Vagina (tissue), 2 donors: ENCODE measurements around the gene SLC22A3. TPM values are rescaled to one million over a fixed set of nuclear protein-coding genes. Genes with fewer than 3 reads are reported as not detected.
A peak's percentile ranks its signal among the peaks of the same experiment; 100 is the strongest.

ENCODE experiments used
- DNase-seq, 2 donors: peaks; one replicate each; pipeline ENCODE4 v3.0.0-alpha.2; 2017; ENCODE audit errors: extremely low spot score in 2 of 2
- H3K27ac ChIP-seq: fragments of 200-600 bp; sonication (generic); one replicate; pipeline ENCODE4 v1.5.1; 2019
- H3K27me3 ChIP-seq: fragments of 200-600 bp; sonication (generic); one replicate; pipeline ENCODE4 v1.5.1; 2019
- H3K36me3 ChIP-seq, 2 donors: fragments of 200-600 bp; sonication (generic); one replicate each; pipeline ENCODE4 v1.5.1; 2017 to 2019
- H3K4me1 ChIP-seq: fragments of 200-600 bp; sonication (generic); one replicate; pipeline ENCODE4 v1.5.1; 2019
- H3K4me3 ChIP-seq, 2 donors: fragments of 200-600 bp; sonication (generic); 1 replicate in 1 of 2; 2 replicates in 1 of 2; pipeline ENCODE4 v1.5.1; 2016 to 2019
- H3K9me3 ChIP-seq: fragments of 200-600 bp; sonication (generic); one replicate; pipeline ENCODE4 v1.5.1; 2019
- POLR2A ChIP-seq, 2 donors: fragments of 450-650 bp; IDR thresholded peaks; one replicate each; pipeline ENCODE4 v1.6.1; 2017; ENCODE audit warnings: antibody characterized with exemption in 2 of 2, mild to moderate bottlenecking in 2 of 2, moderate library complexity in 2 of 2
- POLR2AphosphoS5 ChIP-seq, 2 donors: sonication (generic); formaldehyde crosslinking; IDR thresholded peaks; one replicate each; pipeline ENCODE4 v1.9.0; 2017; ENCODE audit warnings: antibody characterized with exemption in 2 of 2, mild to moderate bottlenecking in 2 of 2, low read depth in 1 of 2; ENCODE audit not compliant: insufficient read depth in 1 of 2
- intact Hi-C: fragments of 100-400 bp; cut with DNase I; formaldehyde crosslinking; loops from one replicate; pipeline ENCODE4 v1.15.1; 2023
- total RNA-seq: library from RNA; depleted of rRNA; stranded (reverse); fragments of >200 nt; gene quantifications from one replicate; pipeline ENCODE4 v1.2.3, GENCODE V29; 2016
- TF ChIP-seq, protein P1 (sequence below), 3 experiments: fragments of 450-650 bp in 2 of 3; fragments of 200-600 bp in 1 of 3; sonication (generic) in 1 of 3; IDR thresholded peaks; one replicate each; pipeline ENCODE4 v1.5.1; 2017 to 2019; ENCODE audit warnings: antibody characterized with exemption in 3 of 3, mild to moderate bottlenecking in 2 of 3, moderate library complexity in 2 of 3

The SLC22A3 gene
- total RNA-seq, 1 donor from 2014 or later = 16.5 TPM

DNA sequence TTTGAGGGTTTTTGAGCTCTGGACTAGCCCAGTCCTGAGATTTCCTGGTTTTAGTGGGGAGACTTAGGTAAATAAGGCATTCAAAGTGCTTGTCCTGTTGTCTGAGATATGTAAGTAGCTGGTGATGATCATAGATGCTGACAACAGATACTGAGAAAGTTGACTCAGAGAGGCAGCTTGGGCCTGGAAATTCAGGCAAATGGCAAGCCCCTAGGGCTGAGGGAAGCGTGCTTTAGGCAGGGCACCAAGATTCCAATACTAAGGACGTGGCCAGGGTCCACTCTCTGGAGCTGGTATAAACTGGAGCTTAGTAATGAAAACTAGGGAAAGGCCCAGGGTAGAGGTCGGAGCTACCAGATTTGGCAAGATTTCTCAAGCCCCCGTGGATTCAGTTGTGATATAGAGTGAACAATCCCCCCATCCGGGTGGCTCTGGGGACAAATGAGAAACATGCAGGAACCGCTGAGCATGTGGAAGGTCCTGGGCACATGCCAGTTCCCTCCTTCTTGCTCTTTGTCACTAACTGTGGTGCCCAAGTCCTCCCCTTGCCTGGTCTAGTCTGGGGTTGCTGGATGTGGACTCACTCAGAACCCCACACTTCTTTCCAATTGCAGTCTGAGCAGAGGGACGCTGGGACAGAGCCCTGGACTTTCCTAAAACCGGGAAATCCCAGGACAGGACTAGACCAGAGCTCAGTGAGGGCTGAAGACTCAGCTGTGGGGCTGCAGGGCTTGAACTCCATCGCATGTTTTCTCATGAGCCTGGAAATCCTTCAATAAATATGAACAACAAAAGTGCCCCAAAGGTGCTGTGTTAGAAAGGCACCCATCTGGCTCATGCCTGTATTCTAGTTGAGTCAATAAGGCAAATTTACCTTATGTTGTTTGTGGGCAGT is 10.3 kb downstream of the SLC22A3 start:
- DNase-seq = no peak
- TF ChIP-seq POLR2AphosphoS5 (IDR thresholded peaks at IDR 0.05; ENCODE audit: insufficient read depth in 1 of 2, low read depth in 1 of 2) (no peak), POLR2A (IDR thresholded peaks at IDR 0.05) (no peak)
- TF ChIP-seq, protein P1, sequence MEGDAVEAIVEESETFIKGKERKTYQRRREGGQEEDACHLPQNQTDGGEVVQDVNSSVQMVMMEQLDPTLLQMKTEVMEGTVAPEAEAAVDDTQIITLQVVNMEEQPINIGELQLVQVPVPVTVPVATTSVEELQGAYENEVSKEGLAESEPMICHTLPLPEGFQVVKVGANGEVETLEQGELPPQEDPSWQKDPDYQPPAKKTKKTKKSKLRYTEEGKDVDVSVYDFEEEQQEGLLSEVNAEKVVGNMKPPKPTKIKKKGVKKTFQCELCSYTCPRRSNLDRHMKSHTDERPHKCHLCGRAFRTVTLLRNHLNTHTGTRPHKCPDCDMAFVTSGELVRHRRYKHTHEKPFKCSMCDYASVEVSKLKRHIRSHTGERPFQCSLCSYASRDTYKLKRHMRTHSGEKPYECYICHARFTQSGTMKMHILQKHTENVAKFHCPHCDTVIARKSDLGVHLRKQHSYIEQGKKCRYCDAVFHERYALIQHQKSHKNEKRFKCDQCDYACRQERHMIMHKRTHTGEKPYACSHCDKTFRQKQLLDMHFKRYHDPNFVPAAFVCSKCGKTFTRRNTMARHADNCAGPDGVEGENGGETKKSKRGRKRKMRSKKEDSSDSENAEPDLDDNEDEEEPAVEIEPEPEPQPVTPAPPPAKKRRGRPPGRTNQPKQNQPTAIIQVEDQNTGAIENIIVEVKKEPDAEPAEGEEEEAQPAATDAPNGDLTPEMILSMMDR (IDR thresholded peaks at IDR 0.05) = no peak
- H3K4me3 ChIP-seq = no peak overlapping the region
- peaks cover 15% of the 10 kb centered on the region for H3K4me1 ChIP-seq
- H3K36me3 ChIP-seq = no peaks in the 10 kb centered on the region
- no peaks in the 10 kb centered on the region for H3K27me3 ChIP-seq
- intact Hi-C loops = no loop called here
- H3K9me3 ChIP-seq = no peaks in the 10 kb centered on the region
- H3K27ac ChIP-seq = no peak overlapping the region

DNA sequence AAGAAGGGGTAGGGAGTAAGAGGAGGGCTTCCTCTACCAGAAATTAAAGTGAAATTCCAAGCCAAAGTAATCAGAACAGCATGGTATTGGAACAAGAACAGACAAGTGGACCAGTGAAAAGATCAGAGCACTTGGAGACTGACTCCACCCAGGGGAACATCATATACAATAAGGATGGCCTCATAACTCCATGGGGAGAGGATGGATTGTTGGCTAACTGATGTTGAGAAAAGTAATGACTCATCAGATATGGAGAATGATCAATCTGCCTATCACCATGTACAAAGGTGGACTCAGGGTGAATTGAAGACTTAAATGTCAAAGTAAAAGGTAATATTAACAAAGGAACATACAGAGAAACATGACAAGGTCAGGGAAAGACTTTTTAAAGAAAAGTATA is 12.8 kb downstream of the SLC22A3 start:
- no peak overlapping the region for H3K4me3 ChIP-seq
- DNase-seq = no peak
- H3K36me3 ChIP-seq = no peaks in the 10 kb centered on the region
- no peaks in the 10 kb centered on the region for H3K27me3 ChIP-seq
- peaks cover 6% of the 10 kb centered on the region for H3K4me1 ChIP-seq
- no peak overlapping the region for H3K27ac ChIP-seq
- TF ChIP-seq, protein P1 (IDR thresholded peaks at IDR 0.05) = no peak
- TF ChIP-seq POLR2A (IDR thresholded peaks at IDR 0.05) (no peak), POLR2AphosphoS5 (IDR thresholded peaks at IDR 0.05; ENCODE audit: insufficient read depth in 1 of 2, low read depth in 1 of 2) (no peak)
- no peaks in the 10 kb centered on the region for H3K9me3 ChIP-seq
- intact Hi-C loops = no loop called here

DNA sequence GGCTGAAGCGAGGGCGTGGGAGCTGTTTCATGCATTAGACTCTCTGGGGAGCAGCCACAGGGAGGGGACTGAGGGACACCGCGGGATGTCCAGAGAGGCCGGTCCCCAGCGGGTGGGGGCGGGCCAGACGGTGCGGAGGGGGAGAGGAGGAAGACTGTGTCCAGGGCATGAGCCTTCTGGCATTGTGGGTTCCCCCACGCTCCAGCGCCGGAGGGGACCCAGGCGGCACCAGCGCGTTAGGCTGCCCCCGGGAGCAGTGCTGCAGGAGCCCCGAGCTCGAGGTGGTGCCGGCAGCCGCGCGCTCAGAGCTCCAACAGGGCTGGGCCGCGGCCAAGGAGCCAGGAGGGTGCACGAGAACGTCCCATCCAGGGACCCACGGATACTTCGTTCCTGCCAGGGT is 14.4 kb downstream of the SLC22A3 start:
- Histone ChIP-seq H3K27ac (no peak overlapping the region), H3K4me3 (no peak overlapping the region), H3K36me3 (no peaks in the 10 kb centered on the region), H3K9me3 (no peaks in the 10 kb centered on the region), H3K27me3 (no peaks in the 10 kb centered on the region), H3K4me1 (no peaks in the 10 kb centered on the region)
- intact Hi-C loops = no loop called here
- no peak for DNase-seq
- TF ChIP-seq POLR2A (IDR thresholded peaks at IDR 0.05) (no peak), POLR2AphosphoS5 (IDR thresholded peaks at IDR 0.05; ENCODE audit: insufficient read depth in 1 of 2, low read depth in 1 of 2) (no peak)
- TF ChIP-seq, protein P1 (IDR thresholded peaks at IDR 0.05) = no peak

DNA sequence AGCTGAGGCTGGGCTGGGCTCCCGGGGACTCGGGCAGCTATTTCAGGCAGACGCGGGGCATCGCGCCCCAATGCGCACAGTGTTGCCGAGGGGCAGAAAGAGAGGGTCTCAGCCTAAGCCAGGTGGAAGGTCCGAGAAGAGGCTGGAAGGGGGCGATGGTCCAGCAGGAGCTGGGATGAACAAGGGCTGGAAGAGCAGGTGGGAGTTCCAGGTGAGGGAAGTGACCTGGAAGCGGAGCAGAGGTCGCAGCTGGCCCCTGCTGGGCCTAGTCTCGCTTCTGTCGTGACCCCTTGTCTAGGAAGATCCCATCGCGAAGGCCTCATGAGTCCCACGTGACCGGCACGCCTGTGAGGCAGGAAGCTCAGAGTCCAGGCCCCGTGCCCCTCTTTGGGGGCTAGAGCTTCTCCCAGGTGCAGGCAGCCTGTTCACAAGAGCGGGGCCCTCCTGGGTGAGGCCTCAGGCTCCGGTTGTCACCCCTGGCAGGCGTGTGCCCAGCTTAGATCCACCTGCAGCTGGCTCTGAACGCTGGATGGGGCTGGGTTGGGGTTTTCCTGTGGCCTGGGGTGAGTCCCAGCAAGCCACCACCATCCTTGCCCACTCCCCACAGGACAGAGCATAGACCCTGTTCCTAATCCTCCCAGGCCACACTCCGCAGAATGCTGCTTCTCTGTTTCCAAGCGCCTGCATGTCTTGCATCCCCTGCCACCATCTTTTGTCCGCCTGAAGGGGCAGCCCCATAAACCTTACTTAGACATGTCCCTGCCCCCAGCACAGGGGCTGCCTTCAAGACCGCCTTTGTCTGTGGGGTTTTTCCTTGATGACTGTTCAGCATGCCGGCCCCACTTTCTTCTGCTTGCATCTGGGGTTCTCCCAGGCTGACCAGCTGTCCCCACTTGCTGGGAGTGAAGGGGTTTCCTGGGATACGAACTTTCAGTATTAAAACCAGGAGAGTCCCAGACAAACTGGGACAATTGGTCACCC is 15.1 kb downstream of the SLC22A3 start:
- DNase-seq = no peak
- intact Hi-C loops = no loop called here
- TF ChIP-seq POLR2A (IDR thresholded peaks at IDR 0.05) (no peak), POLR2AphosphoS5 (IDR thresholded peaks at IDR 0.05; ENCODE audit: insufficient read depth in 1 of 2, low read depth in 1 of 2) (no peak)
- Histone ChIP-seq H3K27ac (no peak overlapping the region), H3K27me3 (no peaks in the 10 kb centered on the region), H3K4me3 (no peak overlapping the region), H3K4me1 (no peaks in the 10 kb centered on the region), H3K36me3 (no peaks in the 10 kb centered on the region), H3K9me3 (no peaks in the 10 kb centered on the region)

DNA sequence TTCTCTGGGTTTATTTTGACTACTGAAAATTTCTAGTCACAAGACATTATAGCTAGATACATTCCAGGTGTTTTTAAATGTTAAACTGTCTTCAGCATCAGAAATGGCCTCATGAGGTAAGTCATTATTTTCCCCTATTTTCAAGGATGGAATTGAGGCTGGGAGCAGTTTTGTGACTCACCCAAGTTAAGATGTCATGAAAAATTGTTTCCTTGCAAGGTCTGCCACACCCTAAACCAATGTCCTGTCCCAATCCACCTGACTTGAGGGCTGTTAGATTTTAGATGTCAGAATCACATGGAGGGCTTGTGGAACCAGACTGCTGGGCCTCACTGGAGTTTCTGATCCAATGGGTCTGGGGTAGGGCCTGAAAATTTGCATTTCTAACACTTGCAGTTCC is 16.9 kb downstream of the SLC22A3 start:
- Histone ChIP-seq H3K4me3 (no peak overlapping the region), H3K4me1 (no peaks in the 10 kb centered on the region), H3K36me3 (no peaks in the 10 kb centered on the region), H3K9me3 (no peaks in the 10 kb centered on the region), H3K27me3 (no peaks in the 10 kb centered on the region), H3K27ac (no peak overlapping the region)
- TF ChIP-seq POLR2A (IDR thresholded peaks at IDR 0.05) (no peak), POLR2AphosphoS5 (IDR thresholded peaks at IDR 0.05; ENCODE audit: insufficient read depth in 1 of 2, low read depth in 1 of 2) (no peak)
- TF ChIP-seq, protein P1 (IDR thresholded peaks at IDR 0.05) = no peak
- intact Hi-C loops = no loop called here
- DNase-seq = peak in 1 of 2 donors; percentile 13
